HL-60 (cell line): ENCODE results near the gene PEX5.

Experiments
- DNase-seq, 2 experiments: peaks; one replicate each; pipeline ENCODE4 v3.0.0-alpha.2; 2010 to 2020; ENCODE audit warnings: low read depth in 1 of 2, low spot score in 1 of 2
- H3K27ac ChIP-seq: fragments of 250-450 bp; sonication (Bioruptor Pico); replicated peaks from 2 replicates; pipeline ENCODE4 v1.5.1; 2020; ENCODE audit warnings: mild to moderate bottlenecking, moderate library complexity
- H3K27me3 ChIP-seq: fragments of 250-450 bp; sonication (Bioruptor Pico); 2 replicates; pipeline ENCODE4 v1.5.1; 2021; ENCODE audit warnings: mild to moderate bottlenecking, moderate library complexity; ENCODE audit not compliant: insufficient read depth, poor library complexity, severe bottlenecking
- H3K4me3 ChIP-seq: replicated peaks from 2 replicates; pipeline ENCODE4 v1.5.1; 2011; ENCODE audit warnings: mild to moderate bottlenecking, control low read depth, low read length; ENCODE audit not compliant: insufficient read depth
- GABPA ChIP-seq: IDR thresholded peaks from 2 replicates; pipeline ENCODE4 v1.6.1; 2012; ENCODE audit warnings: low read depth
- POLR2AphosphoS5 ChIP-seq: IDR thresholded peaks from 2 replicates; pipeline ENCODE4 v1.6.1; 2012; ENCODE audit warnings: low read depth
- SPI1 ChIP-seq: IDR thresholded peaks from 2 replicates; pipeline ENCODE4 v1.6.1; 2012; ENCODE audit warnings: low read depth, mild to moderate bottlenecking, borderline replicate concordance
- TF ChIP-seq, protein P1 (sequence below): IDR thresholded peaks from one replicate; pipeline ENCODE4 v1.5.1; 2011; ENCODE audit warnings: low read length, control low read depth, inconsistent platforms; ENCODE audit not compliant: insufficient read depth
- TF ChIP-seq, protein P2 (sequence below): IDR thresholded peaks from 2 replicates; pipeline ENCODE4 v1.6.1; 2012; ENCODE audit warnings: low read depth; ENCODE audit not compliant: insufficient replicate concordance

Gene PEX5

DNA sequence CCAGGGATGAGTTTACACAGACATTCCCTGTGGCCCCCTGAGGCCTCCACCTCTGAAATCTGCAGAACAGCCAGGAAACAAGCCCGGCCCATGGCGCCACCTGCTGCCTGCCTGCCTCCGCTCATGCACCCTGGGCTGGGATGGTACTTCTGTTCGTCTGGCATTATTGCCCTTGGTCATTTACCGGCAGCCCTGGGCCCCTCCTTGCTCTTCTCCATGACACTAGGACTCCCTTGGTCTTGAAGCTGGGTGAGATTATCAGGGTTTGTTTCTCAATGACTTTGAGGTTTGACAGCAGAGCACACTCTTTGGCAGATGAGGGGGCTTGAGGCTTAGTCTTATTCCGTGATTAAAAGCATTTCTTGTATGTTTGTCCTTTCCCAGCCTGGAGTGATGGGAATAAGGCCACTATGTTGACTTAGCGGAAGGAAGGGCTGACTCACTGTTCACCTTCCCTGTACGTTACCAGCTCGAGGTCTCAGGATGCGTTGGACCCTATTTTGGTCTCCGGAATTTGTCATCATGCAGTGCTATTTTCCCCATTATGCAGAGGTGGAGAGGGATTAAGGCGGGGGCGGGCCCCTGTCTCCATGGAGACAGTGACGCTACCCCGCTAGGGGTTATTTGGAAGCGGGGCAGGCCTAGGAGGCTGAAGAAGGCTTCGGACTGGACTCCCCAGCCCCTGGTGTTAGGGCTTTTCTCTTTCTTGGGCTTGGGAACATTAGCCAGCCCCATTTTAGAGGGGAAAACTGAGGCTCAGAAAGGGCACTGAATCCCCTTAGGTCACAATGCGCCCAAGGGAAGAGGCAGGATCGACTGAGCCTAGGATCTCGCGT lies 706 bp upstream of the PEX5 start:
- DNase-seq: peak; percentile 30 to 75
- H3K4me3 ChIP-seq: peak overlapping the region; percentile 69
- H3K27me3 ChIP-seq: no peaks in the 10 kb centered on the region
- H3K27ac ChIP-seq: peak overlapping the region; percentile 67
- TF ChIP-seq POLR2AphosphoS5: no peak
- TF ChIP-seq SPI1: no peak
- TF ChIP-seq, protein P1, sequence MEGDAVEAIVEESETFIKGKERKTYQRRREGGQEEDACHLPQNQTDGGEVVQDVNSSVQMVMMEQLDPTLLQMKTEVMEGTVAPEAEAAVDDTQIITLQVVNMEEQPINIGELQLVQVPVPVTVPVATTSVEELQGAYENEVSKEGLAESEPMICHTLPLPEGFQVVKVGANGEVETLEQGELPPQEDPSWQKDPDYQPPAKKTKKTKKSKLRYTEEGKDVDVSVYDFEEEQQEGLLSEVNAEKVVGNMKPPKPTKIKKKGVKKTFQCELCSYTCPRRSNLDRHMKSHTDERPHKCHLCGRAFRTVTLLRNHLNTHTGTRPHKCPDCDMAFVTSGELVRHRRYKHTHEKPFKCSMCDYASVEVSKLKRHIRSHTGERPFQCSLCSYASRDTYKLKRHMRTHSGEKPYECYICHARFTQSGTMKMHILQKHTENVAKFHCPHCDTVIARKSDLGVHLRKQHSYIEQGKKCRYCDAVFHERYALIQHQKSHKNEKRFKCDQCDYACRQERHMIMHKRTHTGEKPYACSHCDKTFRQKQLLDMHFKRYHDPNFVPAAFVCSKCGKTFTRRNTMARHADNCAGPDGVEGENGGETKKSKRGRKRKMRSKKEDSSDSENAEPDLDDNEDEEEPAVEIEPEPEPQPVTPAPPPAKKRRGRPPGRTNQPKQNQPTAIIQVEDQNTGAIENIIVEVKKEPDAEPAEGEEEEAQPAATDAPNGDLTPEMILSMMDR: peak; percentile 73
- no peak for TF ChIP-seq GABPA

DNA sequence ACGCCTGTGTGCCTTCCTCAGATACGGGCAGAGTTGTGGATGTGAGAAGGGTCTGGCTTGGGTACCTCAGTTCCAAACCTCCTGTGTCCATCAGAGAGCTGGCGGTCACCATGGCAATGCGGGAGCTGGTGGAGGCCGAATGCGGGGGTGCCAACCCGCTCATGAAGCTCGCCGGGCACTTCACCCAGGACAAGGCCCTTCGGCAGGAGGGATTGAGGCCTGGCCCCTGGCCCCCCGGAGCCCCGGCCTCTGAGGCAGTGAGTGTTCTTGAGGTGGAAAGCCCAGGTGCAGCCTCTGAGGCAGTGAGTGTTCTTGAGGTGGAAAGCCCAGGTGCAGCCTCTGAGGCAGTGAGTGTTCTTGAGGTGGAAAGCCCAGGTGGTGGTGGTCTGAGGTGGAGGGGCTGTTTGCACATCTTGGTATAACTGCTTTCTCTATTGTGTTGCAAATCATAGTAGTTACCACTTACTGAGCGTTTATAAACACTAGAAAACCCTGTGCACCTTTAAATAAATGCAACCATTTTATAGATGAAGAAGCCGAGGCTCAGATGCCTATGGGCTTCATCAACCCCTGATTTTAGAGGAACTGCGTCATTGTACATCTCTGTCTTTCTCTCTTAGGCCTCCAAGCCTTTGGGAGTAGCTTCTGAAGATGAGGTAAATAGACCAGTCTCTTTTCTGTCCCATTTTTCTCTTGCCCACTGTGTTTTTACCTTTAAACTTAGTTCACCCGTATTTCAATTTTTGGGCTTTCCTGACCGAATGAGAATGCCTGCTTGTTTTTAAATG lies 976 bp downstream of the PEX5 start:
- peak; percentile 28; the same call in 1 of the 2 replicates for TF ChIP-seq SPI1
- no peak for TF ChIP-seq POLR2AphosphoS5
- peak overlapping the region; percentile 67 for H3K27ac ChIP-seq
- no peak for DNase-seq
- no peaks in the 10 kb centered on the region for H3K27me3 ChIP-seq
- peak overlapping the region; percentile 69 for H3K4me3 ChIP-seq

DNA sequence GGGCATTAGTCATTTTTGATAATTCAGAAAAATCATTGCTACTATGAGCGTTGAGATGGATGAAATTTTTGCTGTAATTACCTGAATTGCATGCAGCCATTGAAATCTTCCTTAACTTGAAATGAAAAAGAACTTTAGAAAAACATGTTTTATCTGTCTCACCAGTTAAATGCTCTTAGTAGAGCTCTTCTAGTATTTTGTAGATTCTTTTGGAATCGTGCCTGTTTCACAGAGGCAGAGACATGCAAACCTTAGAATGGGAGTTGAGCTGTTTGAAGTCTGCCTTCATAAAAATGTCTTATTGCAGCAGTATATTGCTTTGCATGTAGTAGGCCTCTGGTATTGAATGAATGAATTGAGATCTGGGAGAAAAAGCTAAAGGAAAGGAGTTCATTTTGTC lies 4.2 kb downstream of the PEX5 start:
- DNase-seq: no peak
- no peak overlapping the region for H3K4me3 ChIP-seq
- TF ChIP-seq SPI1 (no peak), POLR2AphosphoS5 (no peak), GABPA (no peak)
- TF ChIP-seq, protein P2, sequence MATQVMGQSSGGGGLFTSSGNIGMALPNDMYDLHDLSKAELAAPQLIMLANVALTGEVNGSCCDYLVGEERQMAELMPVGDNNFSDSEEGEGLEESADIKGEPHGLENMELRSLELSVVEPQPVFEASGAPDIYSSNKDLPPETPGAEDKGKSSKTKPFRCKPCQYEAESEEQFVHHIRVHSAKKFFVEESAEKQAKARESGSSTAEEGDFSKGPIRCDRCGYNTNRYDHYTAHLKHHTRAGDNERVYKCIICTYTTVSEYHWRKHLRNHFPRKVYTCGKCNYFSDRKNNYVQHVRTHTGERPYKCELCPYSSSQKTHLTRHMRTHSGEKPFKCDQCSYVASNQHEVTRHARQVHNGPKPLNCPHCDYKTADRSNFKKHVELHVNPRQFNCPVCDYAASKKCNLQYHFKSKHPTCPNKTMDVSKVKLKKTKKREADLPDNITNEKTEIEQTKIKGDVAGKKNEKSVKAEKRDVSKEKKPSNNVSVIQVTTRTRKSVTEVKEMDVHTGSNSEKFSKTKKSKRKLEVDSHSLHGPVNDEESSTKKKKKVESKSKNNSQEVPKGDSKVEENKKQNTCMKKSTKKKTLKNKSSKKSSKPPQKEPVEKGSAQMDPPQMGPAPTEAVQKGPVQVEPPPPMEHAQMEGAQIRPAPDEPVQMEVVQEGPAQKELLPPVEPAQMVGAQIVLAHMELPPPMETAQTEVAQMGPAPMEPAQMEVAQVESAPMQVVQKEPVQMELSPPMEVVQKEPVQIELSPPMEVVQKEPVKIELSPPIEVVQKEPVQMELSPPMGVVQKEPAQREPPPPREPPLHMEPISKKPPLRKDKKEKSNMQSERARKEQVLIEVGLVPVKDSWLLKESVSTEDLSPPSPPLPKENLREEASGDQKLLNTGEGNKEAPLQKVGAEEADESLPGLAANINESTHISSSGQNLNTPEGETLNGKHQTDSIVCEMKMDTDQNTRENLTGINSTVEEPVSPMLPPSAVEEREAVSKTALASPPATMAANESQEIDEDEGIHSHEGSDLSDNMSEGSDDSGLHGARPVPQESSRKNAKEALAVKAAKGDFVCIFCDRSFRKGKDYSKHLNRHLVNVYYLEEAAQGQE: no peak
- TF ChIP-seq, protein P1: no peak
- H3K27ac ChIP-seq: no peak overlapping the region
- H3K27me3 ChIP-seq: no peaks in the 10 kb centered on the region

DNA sequence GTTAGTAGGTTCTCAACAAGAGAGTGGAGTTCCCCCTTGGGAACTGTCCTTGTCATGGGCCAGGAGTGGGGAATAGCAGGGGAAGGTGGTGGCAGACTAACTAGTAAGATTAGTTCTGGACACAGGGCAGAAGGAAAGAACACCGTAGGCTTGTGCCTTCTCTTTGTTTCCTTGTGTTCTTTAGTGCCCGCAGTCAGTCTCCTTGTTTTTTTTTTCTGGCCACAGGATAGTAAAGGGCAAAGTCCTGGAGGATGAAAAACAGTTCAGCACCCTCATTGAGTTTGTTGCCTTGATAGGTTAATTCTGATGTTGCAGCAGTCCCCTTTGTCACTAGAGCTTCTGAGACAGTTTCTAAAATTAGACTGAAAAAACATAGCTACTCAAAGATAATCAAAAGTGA lies 8.4 kb downstream of the PEX5 start:
- H3K27me3 ChIP-seq: no peaks in the 10 kb centered on the region
- no peak for DNase-seq
- TF ChIP-seq, protein P2: no peak
- TF ChIP-seq POLR2AphosphoS5: no peak
- TF ChIP-seq, protein P1: no peak
- no peak for TF ChIP-seq SPI1
- no peak for TF ChIP-seq GABPA

More for the DNA sequence above, 8.4 kb downstream of the PEX5 start:
- Histone ChIP-seq H3K27ac (no peak overlapping the region), H3K4me3 (no peak overlapping the region)
